Activated CD8-positive, alpha-beta memory T cell treated with anti-CD3 and anti-CD28 coated beads, Interleukin-2, amount 10 ng/mL, durations not matched to agents 7 days and 5 days (primary cell): ENCODE measurements around the gene SLC44A2. TPM values are rescaled to one million over a fixed set of nuclear protein-coding genes. Genes with fewer than 3 reads are reported as not detected.
A peak's percentile ranks its signal among the peaks of the same experiment; 100 is the strongest.

Source experiments
- ATAC-seq: fragments of 150-1000 bp; cut with Tn5 transposase; one replicate; pipeline ENCODE4 v1.10.0; 2021; ENCODE audit warnings: moderate library complexity
- CTCF ChIA-PET: fragments of 350-600 bp; sonication (Branson Sonifier 250); formaldehyde crosslinking; loops from one replicate; lab custom pipeline; 2021; ENCODE audit warnings: antibody characterized with exemption; lab: Charles Lee
- DNase-seq: peaks from one replicate; pipeline ENCODE4 v3.0.0-alpha.2; 2020
- H3K27ac Mint-ChIP-seq: one replicate; pipeline ENCODE4 v1.8.0; 2021; ENCODE audit warnings: mild to moderate bottlenecking, mixed read lengths
- H3K27me3 Mint-ChIP-seq: one replicate; pipeline ENCODE4 v1.8.0; 2021; ENCODE audit warnings: mixed read lengths
- H3K36me3 Mint-ChIP-seq: one replicate; pipeline ENCODE4 v1.8.0; 2021; ENCODE audit warnings: mild to moderate bottlenecking, mixed read lengths
- H3K4me1 Mint-ChIP-seq: one replicate; pipeline ENCODE4 v1.8.0; 2021; ENCODE audit warnings: mixed read lengths
- H3K4me3 Mint-ChIP-seq: one replicate; pipeline ENCODE4 v1.8.0; 2021; ENCODE audit warnings: mild to moderate bottlenecking, moderate library complexity, mixed read lengths
- H3K9me3 Mint-ChIP-seq: one replicate; pipeline ENCODE4 v1.8.0; 2022; ENCODE audit warnings: low read depth, mixed read lengths
- total RNA-seq, 2 experiments: library from RNA; stranded (reverse); gene quantifications; one replicate each; pipeline ENCODE4 v1.2.3, GENCODE V29; 2021

SLC44A2 gene
- total RNA-seq, 2 experiments from 2014 or later: 83.4 to 86.8 TPM

DNA sequence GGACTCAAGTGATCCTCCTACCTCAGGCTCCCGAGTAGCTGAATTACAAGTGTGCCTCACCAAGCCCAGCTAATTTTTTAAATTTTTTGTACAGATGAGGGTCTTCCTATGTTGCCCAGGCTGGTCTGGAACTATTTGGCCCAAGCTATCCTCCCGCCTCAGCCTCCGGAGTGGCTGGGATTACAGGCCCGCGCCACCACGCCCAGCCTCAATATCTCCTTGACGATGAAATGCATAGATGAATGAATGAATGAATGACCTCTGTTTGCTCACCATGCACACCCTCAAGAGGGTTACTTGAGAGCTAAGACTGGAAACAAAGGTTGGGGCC, 23.4 kb upstream of the SLC44A2 start:
- CTCF ChIA-PET: interaction anchor here (0.8 to 4.5 kb wide), 9 partner anchors 9 to 262 kb away, joined by 3 to 41 read pairs (median 4); partner anchors contain the start of gene QTRT1

DNA sequence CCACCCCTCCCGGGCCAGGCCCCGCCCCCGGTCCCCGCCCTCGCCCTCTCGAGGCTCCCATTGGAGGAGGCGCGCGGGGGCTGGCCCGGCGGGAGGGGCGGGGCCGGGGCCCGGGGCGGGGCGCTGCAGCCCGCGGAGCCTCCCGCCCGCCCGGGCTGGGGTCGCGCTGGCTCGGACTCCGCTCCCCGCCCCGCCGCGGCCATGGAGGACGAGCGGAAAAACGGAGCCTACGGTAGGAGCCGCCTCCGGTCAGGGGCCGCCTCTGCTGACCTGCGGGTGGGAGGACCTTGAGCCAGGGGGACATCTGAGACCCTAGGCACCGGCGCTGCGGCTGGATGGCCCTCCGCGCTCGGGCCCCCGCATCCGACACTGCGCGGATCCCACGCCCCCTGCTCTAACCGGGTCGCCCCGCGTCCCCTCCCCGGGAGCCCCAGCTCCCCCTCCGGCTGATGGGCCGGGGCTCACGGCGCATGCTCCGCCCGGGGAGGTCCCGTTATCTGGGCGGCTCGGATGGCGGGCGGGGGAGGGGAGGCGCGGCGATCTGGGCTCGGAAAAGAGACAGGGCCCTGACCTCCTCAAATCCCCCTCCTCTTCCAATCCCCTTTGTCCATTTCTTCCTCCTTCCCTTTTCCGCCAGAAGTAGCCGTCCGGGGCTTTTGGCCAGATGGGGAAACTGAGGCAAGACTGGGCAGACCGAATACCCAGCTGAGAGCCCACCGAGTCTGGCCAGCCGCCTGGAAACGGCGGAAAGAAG, 22.8 kb upstream of the SLC44A2 start:
- H3K4me3 Mint-ChIP-seq: peak overlapping the region; percentile 90
- no peaks in the 10 kb centered on the region for H3K9me3 Mint-ChIP-seq
- CTCF ChIA-PET: interaction anchor here (0.8 to 4.5 kb wide), 14 partner anchors 9 to 262 kb away, joined by 3 to 41 read pairs (median 4); partner anchors contain the start of gene QTRT1
- H3K27ac Mint-ChIP-seq: peak overlapping the region; percentile 99
- H3K4me1 Mint-ChIP-seq: peaks cover 23% of the 10 kb centered on the region
- H3K27me3 Mint-ChIP-seq: peaks cover 2% of the 10 kb centered on the region
- ATAC-seq (peak; percentile 90), DNase-seq (peak; percentile 92)
- peaks cover 2% of the 10 kb centered on the region for H3K36me3 Mint-ChIP-seq

More for the DNA sequence above, 23.4 kb upstream of the SLC44A2 start:
- no peak for DNase-seq
- peaks cover 2% of the 10 kb centered on the region for H3K27me3 Mint-ChIP-seq
- H3K4me3 Mint-ChIP-seq: peak overlapping the region; percentile 55
- H3K27ac Mint-ChIP-seq: peak overlapping the region; percentile 72
- peaks cover 25% of the 10 kb centered on the region for H3K4me1 Mint-ChIP-seq
- ATAC-seq: no peak
- H3K9me3 Mint-ChIP-seq: no peaks in the 10 kb centered on the region
- peaks cover 2% of the 10 kb centered on the region for H3K36me3 Mint-ChIP-seq

DNA sequence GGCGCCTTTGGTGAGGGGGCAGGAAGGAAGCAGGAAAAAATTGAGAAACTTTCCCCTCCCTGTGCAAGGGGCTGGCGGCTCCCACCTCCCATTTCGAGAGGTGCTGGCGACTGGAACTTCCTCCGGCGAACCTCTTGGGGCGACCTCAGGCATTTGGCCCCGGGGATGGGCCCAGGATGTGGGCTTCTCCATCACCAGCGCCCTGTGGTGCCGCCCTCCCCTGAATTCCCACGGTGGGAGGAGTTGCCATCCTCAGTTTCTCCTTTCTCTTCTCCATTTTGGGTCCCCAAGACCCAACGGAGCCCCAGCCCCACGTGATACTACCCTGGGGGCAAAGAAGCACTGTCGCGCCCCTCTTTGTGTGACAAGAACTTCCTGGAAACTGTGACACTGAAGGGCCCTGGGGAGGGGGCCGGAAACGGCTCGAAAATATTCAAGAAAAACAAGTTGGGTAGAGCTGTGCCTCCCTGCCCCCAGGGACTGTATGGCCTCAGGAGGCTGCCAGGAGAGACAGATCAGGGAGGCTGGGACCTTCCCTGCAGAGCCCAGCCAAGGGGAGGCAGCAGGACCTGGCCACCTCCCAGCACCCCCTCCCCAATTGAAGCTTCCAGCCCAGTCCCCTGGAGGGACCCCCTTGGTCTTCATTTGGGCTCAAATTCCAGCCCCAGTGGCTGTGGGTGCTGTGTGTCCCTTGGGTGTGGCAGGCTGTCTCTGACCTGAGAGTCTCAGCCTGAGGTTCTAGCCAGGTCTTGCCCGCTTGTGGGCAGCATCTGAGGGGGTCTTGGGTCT, 22.1 kb upstream of the SLC44A2 start:
- peak; percentile 64 for ATAC-seq
- CTCF ChIA-PET: interaction anchor here (0.8 to 4.5 kb wide), 15 partner anchors 9 to 261 kb away, joined by 3 to 41 read pairs (median 4); partner anchors contain the start of gene QTRT1
- peaks cover 20% of the 10 kb centered on the region for H3K4me1 Mint-ChIP-seq

DNA sequence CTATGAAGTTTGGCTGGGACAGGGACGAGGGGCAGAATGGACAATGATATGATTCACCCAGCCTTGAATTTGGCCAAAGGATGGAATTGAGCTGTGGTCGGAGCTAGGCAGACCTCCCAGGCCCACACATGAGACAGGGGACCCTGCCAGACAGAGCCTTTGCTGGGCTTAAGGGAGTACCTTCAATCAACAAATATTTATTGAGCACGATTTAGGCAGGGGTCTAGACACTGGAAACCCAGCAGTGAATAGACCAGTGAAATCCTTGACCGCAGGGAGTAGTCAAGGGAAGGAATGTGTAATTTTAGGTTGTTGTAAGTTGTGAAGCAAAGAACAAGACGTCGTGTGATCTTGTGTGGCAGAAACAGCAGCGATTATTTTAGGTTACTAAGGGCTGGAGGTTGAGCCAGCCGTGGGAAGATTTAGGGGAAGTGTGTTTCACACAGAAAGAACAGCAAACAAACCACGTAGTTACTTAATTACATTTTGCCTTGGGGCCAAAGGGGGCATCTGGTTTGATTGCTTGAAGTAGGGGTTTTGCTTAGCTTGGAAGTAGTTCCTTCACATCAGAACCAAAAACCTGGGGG, 21.4 kb upstream of the SLC44A2 start:
- Mint-ChIP-seq H3K36me3 (peaks cover 2% of the 10 kb centered on the region), H3K27ac (peak overlapping the region; percentile 99), H3K9me3 (no peaks in the 10 kb centered on the region), H3K4me1 (peaks cover 20% of the 10 kb centered on the region), H3K27me3 (peaks cover 2% of the 10 kb centered on the region), H3K4me3 (peak overlapping the region; percentile 90)
- ATAC-seq (no peak), DNase-seq (peak; percentile 46)
- CTCF ChIA-PET: interaction anchor here (1.0 to 4.5 kb wide), 14 partner anchors 9 to 187 kb away, joined by 3 to 41 read pairs (median 5); partner anchors contain the start of gene QTRT1

More for the DNA sequence above, 22.1 kb upstream of the SLC44A2 start:
- no peaks in the 10 kb centered on the region for H3K9me3 Mint-ChIP-seq
- H3K36me3 Mint-ChIP-seq: peaks cover 2% of the 10 kb centered on the region
- H3K27ac Mint-ChIP-seq: peak overlapping the region; percentile 99
- peak; percentile 92 for DNase-seq
- H3K4me3 Mint-ChIP-seq: peak overlapping the region; percentile 90
- peaks cover 2% of the 10 kb centered on the region for H3K27me3 Mint-ChIP-seq

DNA sequence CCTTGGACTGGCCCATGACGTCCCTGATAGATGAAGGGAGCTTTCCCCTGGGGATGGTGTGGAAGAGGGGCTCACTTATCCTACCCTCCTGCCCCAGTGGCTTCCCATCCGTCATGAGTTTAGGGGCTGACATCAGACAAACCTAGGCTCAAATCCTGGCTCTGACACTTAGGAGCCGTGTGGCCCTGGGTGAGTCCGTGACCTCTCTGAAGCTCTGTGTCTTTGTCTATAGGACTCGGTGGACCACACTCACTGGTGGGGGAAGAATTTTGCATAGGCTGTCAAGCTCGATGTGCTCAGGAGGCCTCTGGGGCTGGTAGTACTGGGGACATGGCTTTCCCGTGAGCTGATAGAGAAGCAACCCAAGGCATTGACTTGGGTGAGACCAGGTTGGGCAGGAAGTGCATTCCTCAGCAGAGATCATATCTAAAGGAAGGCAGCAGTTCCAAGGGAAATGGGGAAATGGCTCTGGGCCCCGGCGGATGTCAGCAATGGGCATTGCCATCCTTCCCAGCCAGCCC, 20.8 kb upstream of the SLC44A2 start:
- CTCF ChIA-PET: interaction anchor here (1.0 to 4.5 kb wide), 13 partner anchors 10 to 155 kb away, joined by 3 to 41 read pairs (median 5); partner anchors contain the start of gene QTRT1
- peaks cover 2% of the 10 kb centered on the region for H3K36me3 Mint-ChIP-seq
- H3K27ac Mint-ChIP-seq: peak overlapping the region; percentile 99
- no peaks in the 10 kb centered on the region for H3K9me3 Mint-ChIP-seq
- H3K27me3 Mint-ChIP-seq: peaks cover 1% of the 10 kb centered on the region
- peak overlapping the region; percentile 90 for H3K4me3 Mint-ChIP-seq
- no peak for ATAC-seq
- peak; percentile 43 for DNase-seq
- H3K4me1 Mint-ChIP-seq: peaks cover 20% of the 10 kb centered on the region

DNA sequence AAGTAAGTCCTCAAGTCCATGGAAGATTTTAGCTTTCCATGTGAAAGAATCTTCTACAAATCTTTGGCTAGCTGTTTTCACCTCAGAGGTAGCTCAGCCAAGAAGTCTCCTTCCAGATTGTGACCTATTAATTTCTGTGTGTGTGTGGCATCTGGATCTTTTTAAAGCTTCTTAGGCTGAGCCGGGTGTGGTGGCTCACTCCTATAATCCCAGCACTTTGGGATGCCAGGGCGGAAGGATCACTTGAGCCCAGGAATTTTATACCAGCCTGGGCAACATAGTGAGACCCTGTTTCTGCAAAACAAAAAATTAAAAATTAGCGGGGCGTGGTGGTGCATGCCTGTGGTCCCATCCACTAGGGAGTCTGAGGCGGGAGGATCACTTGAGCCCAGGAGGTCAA, 13.4 kb upstream of the SLC44A2 start:
- peaks cover 17% of the 10 kb centered on the region for H3K4me1 Mint-ChIP-seq
- no peak overlapping the region for H3K4me3 Mint-ChIP-seq
- CTCF ChIA-PET: interaction anchor here (1.0 to 1.5 kb wide), 5 partner anchors 10 to 30 kb away, joined by 3 to 6 read pairs (median 3); no protein-coding TSS in a partner anchor
- peaks cover 6% of the 10 kb centered on the region for H3K36me3 Mint-ChIP-seq
- ATAC-seq: no peak
- no peak overlapping the region for H3K27ac Mint-ChIP-seq
- no peak for DNase-seq
- H3K27me3 Mint-ChIP-seq: no peaks in the 10 kb centered on the region
- no peaks in the 10 kb centered on the region for H3K9me3 Mint-ChIP-seq

DNA sequence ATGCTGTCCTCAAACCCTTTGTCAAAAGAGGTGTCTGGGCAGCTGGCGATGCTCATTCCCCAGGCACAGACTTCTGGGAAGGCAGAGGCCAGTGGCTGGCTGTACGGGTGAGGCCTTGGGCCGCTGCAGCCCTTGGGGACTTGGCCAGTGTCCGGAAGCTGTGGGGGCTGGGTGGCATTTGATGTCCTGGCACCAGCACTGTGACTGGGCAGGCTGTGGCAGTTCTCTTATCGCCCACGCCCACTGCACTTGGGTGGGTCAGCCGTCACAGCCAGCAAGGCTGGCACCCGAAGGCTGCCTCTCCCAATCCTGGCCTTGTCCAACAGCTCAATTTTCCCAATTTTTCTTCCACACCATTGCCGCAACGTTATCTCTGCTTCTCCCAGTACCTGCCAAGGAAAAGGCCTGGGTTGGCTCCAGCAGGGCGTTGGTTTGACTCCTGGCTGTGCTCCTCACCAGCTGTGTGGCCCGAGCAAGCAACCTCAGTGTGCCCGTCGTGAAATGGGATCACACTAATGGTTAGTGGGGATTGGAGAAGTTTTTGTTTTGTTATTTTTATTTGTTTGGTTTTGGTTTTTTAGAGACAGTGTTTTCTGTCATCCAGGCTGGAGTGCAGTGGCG, 12.7 kb upstream of the SLC44A2 start:
- H3K9me3 Mint-ChIP-seq: no peaks in the 10 kb centered on the region
- H3K4me1 Mint-ChIP-seq: peaks cover 17% of the 10 kb centered on the region
- H3K4me3 Mint-ChIP-seq: no peak overlapping the region
- CTCF ChIA-PET: interaction anchor here (0.8 to 1.5 kb wide), 4 partner anchors 10 to 33 kb away, joined by 3 to 6 read pairs (median 3); no protein-coding TSS in a partner anchor
- no peaks in the 10 kb centered on the region for H3K27me3 Mint-ChIP-seq
- no peak for DNase-seq
- no peak for ATAC-seq
- H3K27ac Mint-ChIP-seq: no peak overlapping the region
- H3K36me3 Mint-ChIP-seq: peaks cover 6% of the 10 kb centered on the region

DNA sequence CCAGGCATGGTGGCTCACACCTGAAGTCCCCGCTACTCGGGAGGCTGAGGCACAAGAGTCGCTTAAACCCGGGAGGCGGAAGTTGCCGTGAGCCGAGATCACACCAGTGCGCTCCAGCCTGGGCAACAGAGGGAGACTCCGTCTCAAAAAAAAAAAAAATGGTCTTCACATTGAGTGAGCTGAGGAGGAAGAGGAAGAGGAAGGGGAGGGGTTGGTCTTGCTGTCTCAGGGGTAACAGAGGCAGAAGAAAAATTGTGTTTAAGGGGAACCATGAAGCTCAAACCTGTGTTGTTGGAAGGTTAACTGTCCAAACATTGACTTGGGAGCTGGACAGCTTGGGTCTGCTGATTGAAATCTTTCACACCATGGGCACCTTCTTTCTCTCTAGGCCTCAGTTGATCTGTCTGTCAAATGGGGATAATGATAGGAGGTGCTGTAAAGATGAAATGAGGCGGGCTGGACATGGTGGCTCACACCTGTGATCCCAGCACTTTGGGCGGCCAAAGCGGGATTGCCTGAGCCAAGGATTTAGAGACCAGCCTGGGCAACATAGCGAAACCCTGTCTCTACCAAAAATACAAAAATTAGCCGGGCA, 9.8 kb upstream of the SLC44A2 start:
- Mint-ChIP-seq H3K36me3 (peaks cover 6% of the 10 kb centered on the region), H3K4me3 (no peak overlapping the region), H3K4me1 (peaks cover 18% of the 10 kb centered on the region), H3K27ac (peak overlapping the region; percentile 54), H3K9me3 (no peaks in the 10 kb centered on the region), H3K27me3 (no peaks in the 10 kb centered on the region)
- ATAC-seq (no peak), DNase-seq (no peak)
- CTCF ChIA-PET: interaction anchor here (1.3 kb wide), 1 partner anchor 12 kb away, joined by 3 read pairs; no protein-coding TSS in a partner anchor

DNA sequence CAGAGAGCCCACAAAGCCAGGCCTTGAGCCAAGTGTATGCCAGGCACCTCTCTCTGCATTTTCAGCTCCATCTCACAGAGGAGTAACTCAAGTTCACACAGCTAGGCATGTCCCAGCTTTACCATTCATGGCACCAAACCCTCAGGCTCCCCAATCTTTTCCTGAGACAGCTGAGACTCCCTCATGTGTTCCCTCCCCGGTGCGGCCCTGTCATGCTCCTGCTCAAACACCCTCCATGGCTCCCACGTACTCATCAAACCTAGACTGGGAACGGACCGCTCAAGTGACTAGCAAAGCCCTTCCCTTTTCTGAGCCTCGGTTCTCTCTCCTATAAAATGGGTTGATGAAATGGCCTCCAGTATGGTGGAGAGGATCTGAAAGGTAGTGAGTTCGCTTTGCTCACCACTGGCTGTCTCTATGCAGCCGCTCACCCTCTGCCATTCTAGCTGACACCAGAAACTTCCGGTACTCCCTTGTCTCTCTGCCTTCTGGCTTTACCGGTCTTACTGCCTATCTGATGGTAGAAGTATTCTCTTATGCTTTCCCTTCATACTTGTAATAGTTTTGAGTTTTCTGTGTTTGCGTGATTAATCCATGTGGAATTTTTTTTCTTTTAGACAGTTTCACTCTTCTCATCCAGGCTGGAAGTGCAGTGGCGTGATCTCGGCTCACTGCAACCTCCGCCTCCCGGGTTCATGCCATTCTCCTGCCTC, 7.8 kb upstream of the SLC44A2 start:
- peaks cover 6% of the 10 kb centered on the region for H3K36me3 Mint-ChIP-seq
- H3K27ac Mint-ChIP-seq: no peak overlapping the region
- no peaks in the 10 kb centered on the region for H3K9me3 Mint-ChIP-seq
- H3K4me3 Mint-ChIP-seq: no peak overlapping the region
- peaks cover 21% of the 10 kb centered on the region for H3K4me1 Mint-ChIP-seq
- CTCF ChIA-PET: interaction anchor here (1.1 to 2.2 kb wide), 2 partner anchors 36 to 82 kb away, joined by 3 to 8 read pairs; no protein-coding TSS in a partner anchor
- DNase-seq (no peak), ATAC-seq (no peak)
- H3K27me3 Mint-ChIP-seq: no peaks in the 10 kb centered on the region

DNA sequence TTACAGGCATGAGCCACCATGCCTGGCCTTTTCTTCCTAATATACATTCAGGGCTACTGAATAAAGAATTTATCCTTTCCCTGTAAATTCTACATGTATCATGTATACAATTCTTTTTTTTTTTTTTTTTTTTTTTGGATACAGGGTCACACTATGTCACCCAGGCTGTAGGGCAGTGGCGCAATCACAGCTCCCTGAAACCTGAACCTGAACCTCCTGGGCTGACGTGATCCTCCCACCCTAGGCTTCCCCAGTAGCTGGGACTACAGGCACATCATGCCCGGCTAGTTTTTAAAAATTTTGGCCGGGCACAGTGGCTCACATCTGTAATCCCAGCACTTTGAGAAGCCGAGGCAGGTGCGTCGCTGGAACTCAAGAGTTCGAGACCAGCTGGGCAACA, 6.5 kb upstream of the SLC44A2 start:
- DNase-seq: no peak
- Mint-ChIP-seq H3K4me1 (peaks cover 21% of the 10 kb centered on the region), H3K27ac (no peak overlapping the region), H3K4me3 (no peak overlapping the region), H3K9me3 (no peaks in the 10 kb centered on the region), H3K36me3 (peaks cover 3% of the 10 kb centered on the region), H3K27me3 (no peaks in the 10 kb centered on the region)
- no peak for ATAC-seq
- CTCF ChIA-PET: interaction anchor here (2.2 kb wide), 1 partner anchor 37 kb away, joined by 8 read pairs; no protein-coding TSS in a partner anchor

DNA sequence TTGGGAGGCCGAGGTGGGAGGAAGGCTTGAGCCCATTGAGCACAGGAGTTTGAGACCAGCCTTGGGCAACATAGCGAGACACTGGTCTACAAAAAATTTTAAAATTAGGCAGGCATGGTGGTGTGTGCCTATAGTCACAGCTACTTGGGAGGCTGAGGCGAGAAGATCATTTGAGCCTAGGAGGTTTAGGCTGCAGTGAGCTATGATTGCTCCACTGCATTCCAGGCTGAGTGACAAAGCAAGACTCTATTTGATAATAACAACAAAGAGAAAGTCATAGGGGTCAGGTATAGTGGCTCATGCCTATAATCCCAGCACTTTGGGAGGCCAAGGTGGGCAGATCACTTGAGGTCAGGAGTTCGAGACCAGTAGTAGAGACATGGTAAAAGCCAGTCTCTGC, 4.6 kb upstream of the SLC44A2 start:
- DNase-seq (no peak), ATAC-seq (no peak)
- Mint-ChIP-seq H3K27ac (no peak overlapping the region), H3K36me3 (peaks cover 1% of the 10 kb centered on the region), H3K27me3 (no peaks in the 10 kb centered on the region), H3K4me1 (peaks cover 24% of the 10 kb centered on the region), H3K9me3 (no peaks in the 10 kb centered on the region), H3K4me3 (no peak overlapping the region)
- CTCF ChIA-PET: interaction anchor here (1.2 to 4.0 kb wide), 4 partner anchors 15 to 244 kb away, joined by 3 to 20 read pairs (median 6); no protein-coding TSS in a partner anchor
